Smooth muscle cell (in vitro differentiated cells): ENCODE results near the gene MYL3. TPM values are rescaled to one million over a fixed set of nuclear protein-coding genes. Genes with fewer than 3 reads are reported as not detected.

Source experiments
- DNase-seq: peaks from one replicate; lab custom pipeline; 2025; ENCODE audit not compliant: unreplicated experiment; lab: John Stamatoyannopoulos, UW
- H2AFZ ChIP-seq: fragments of 200-600 bp; sonication (generic); 2 replicates; pipeline ENCODE4 v1.6.0; 2016; ENCODE audit warnings: antibody characterized with exemption, low read depth, mild to moderate bottlenecking
- H3F3A ChIP-seq: fragments of 200-600 bp; sonication (generic); 2 replicates; pipeline ENCODE4 v1.6.0; 2017; ENCODE audit warnings: antibody characterized with exemption, low read depth
- H3K27ac ChIP-seq: fragments of 200-600 bp; sonication (generic); 2 replicates; pipeline ENCODE4 v1.5.1; 2016; ENCODE audit warnings: low read depth, mild to moderate bottlenecking
- H3K27me3 ChIP-seq: fragments of 200-600 bp; sonication (generic); 2 replicates; pipeline ENCODE4 v1.6.1; 2016; ENCODE audit warnings: low read depth, mild to moderate bottlenecking
- H3K36me3 ChIP-seq: fragments of 200-600 bp; sonication (generic); 2 replicates; pipeline ENCODE4 v1.5.1; 2016; ENCODE audit warnings: low read depth
- H3K4me1 ChIP-seq: fragments of 200-600 bp; sonication (generic); 2 replicates; pipeline ENCODE4 v1.5.1; 2016; ENCODE audit warnings: low read depth
- H3K4me2 ChIP-seq: fragments of 200-600 bp; sonication (generic); 2 replicates; pipeline ENCODE4 v1.6.0; 2016; ENCODE audit warnings: mild to moderate bottlenecking
- H3K4me3 ChIP-seq: fragments of 200-600 bp; sonication (generic); 2 replicates; pipeline ENCODE4 v1.5.1; 2016; ENCODE audit warnings: mild to moderate bottlenecking
- H3K79me2 ChIP-seq: fragments of 200-600 bp; sonication (generic); 2 replicates; pipeline ENCODE4 v1.6.0; 2016; ENCODE audit warnings: low read depth, mild to moderate bottlenecking
- H3K9ac ChIP-seq: fragments of 200-600 bp; sonication (generic); 2 replicates; pipeline ENCODE4 v1.6.0; 2016; ENCODE audit warnings: low read depth
- H3K9me3 ChIP-seq: fragments of 200-600 bp; sonication (generic); replicated peaks from 2 replicates; pipeline ENCODE4 v1.5.1; 2016; ENCODE audit warnings: low read depth
- H4K20me1 ChIP-seq: fragments of 200-600 bp; sonication (generic); 2 replicates; pipeline ENCODE4 v1.6.0; 2016; ENCODE audit warnings: low read depth
- CTCF ChIP-seq: fragments of 200-600 bp; sonication (generic); IDR thresholded peaks from 2 replicates; pipeline ENCODE4 v1.5.1; 2017; ENCODE audit warnings: borderline replicate concordance, mild to moderate bottlenecking, antibody characterized with exemption; ENCODE audit not compliant: insufficient read depth, poor library complexity, severe bottlenecking
- WGBS: methylation state at CpG from one replicate; pipeline ENCODE4 v1.1.7; 2016; ENCODE audit warnings: low lambda C conversion rate; 5-methylcytosine and 5-hydroxymethylcytosine counted together
- polyA plus RNA-seq: library from polyadenylated mRNA; unstranded; fragments of >200 nt; fragmentation: Nextera tagmentation; extraction: Ambion mirVana; gene quantifications from 2 replicates; pipeline ENCODE4 v1.2.1, GENCODE V29; 2016
- total RNA-seq: library from RNA; depleted of rRNA; stranded (reverse); fragments of >200 nt; gene quantifications from 2 replicates; pipeline ENCODE4 v1.2.3, GENCODE V29; 2014

MYL3 gene
- total and polyA plus RNA-seq, 2 experiments from 2014 or later: 8.4 to 25.6 TPM

- Histone ChIP-seq H3K9me3 (no peaks in the 10 kb centered on the region), H3K4me1 (no peaks in the 10 kb centered on the region), H3K27ac (no peak overlapping the region), H3F3A (no peaks in the 10 kb centered on the region), H3K4me3 (no peak overlapping the region), H3K36me3 (no peaks in the 10 kb centered on the region), H4K20me1 (no peaks in the 10 kb centered on the region), H3K27me3 (no peaks in the 10 kb centered on the region), H3K9ac (no peak overlapping the region), H3K4me2 (no peak overlapping the region), H3K79me2 (no peaks in the 10 kb centered on the region), H2AFZ (no peak overlapping the region)
- TF ChIP-seq CTCF: no peak
- WGBS: 71% methylated on average over 11 of the region's 11 CpGs
- no peak for DNase-seq
These were observed 4.1 kb downstream of the MYL3 start for GRCh38 chr3:46859001-46859710.

GRCh38 chr3:46858456-46858855, 4.8 kb downstream of the MYL3 start:
- H4K20me1 ChIP-seq: no peaks in the 10 kb centered on the region
- no peaks in the 10 kb centered on the region for H3K36me3 ChIP-seq
- H3K4me2 ChIP-seq: no peak overlapping the region
- no peaks in the 10 kb centered on the region for H3K27me3 ChIP-seq
- H3K9me3 ChIP-seq: no peaks in the 10 kb centered on the region
- no peak overlapping the region for H3K4me3 ChIP-seq
- WGBS: 97% methylated on average over 6 of the region's 6 CpGs
- no peaks in the 10 kb centered on the region for H3F3A ChIP-seq
- H3K4me1 ChIP-seq: no peaks in the 10 kb centered on the region
- H3K27ac ChIP-seq: no peak overlapping the region
- TF ChIP-seq CTCF: no peak
- no peak overlapping the region for H3K9ac ChIP-seq
- H3K79me2 ChIP-seq: no peaks in the 10 kb centered on the region
- H2AFZ ChIP-seq: no peak overlapping the region
- DNase-seq: no peak

GRCh38 chr3:46857485-46858341, 5.5 kb downstream of the MYL3 start:
- Histone ChIP-seq H3K9ac (no peak overlapping the region), H3F3A (no peaks in the 10 kb centered on the region), H3K4me2 (no peak overlapping the region), H3K4me1 (no peaks in the 10 kb centered on the region), H3K9me3 (no peaks in the 10 kb centered on the region), H3K79me2 (no peaks in the 10 kb centered on the region), H3K27me3 (no peaks in the 10 kb centered on the region), H4K20me1 (no peaks in the 10 kb centered on the region), H3K4me3 (no peak overlapping the region), H3K36me3 (no peaks in the 10 kb centered on the region), H3K27ac (no peak overlapping the region), H2AFZ (no peak overlapping the region)
- DNase-seq: no peak
- 80% methylated on average over 8 of the region's 10 CpGs for WGBS
- TF ChIP-seq CTCF: no peak
